GM12878 (cell line): Measurements from ENCODE around the gene GDA. TPM values are rescaled to one million over a fixed set of nuclear protein-coding genes. Genes with fewer than 3 reads are reported as not detected.

Source experiments
- ATAC-seq: fragments of 200-7000 bp; cut with Tn5 transposase; 3 replicates; pipeline ENCODE4 v1.9.1; 2020; ENCODE audit warnings: mild to moderate bottlenecking, moderate library complexity
- BruUV-seq: library from RNA; stranded (reverse); fragments of 400-500 nt; replicated peaks from 2 replicates; lab custom pipeline; 2021; lab: Mats Ljungman, UMichigan
- CTCF ChIA-PET: fragments of 300-600 bp; sonication (Branson Sonifier 250); formaldehyde crosslinking; extraction: SDS; loops from one replicate; lab custom pipeline; 2021; ENCODE audit warnings: inconsistent platforms; lab: Yijun Ruan, JAX
- POLR2A ChIA-PET: fragments of 350-600 bp; formaldehyde crosslinking; extraction: SDS; loops from one replicate; lab custom pipeline; 2021; ENCODE audit warnings: inconsistent platforms; lab: Charles Lee
- RAD21 ChIA-PET: fragments of 300-600 bp; sonication (Branson Sonifier 250); formaldehyde crosslinking; loops from one replicate; lab custom pipeline; 2023; ENCODE audit warnings: antibody characterized with exemption; ENCODE audit not compliant: unreplicated experiment; lab: Charles Lee
- SMC1A ChIA-PET: fragments of 300-600 bp; sonication (Branson Sonifier 250); formaldehyde crosslinking; loops from one replicate; lab custom pipeline; 2023; ENCODE audit not compliant: unreplicated experiment, uncharacterized antibody; lab: Charles Lee
- DNase-seq: peaks from one replicate; pipeline ENCODE4 v3.0.0-alpha.2; 2011; ENCODE audit warnings: low read depth, low spot score
- FAIRE-seq: peaks from 3 replicates; lab custom pipeline; 2011; peaks lifted over from hg19 to GRCh38; lab: Jason Lieb, UNC
- H2AFZ ChIP-seq: 2 replicates; pipeline ENCODE4 v1.6.0; 2011; ENCODE audit warnings: low read depth, low read length, control low read depth; ENCODE audit not compliant: control insufficient read depth
- H3K27ac ChIP-seq: 2 replicates; pipeline ENCODE4 v1.5.1; 2011; ENCODE audit warnings: control low read depth; ENCODE audit not compliant: control insufficient read depth, insufficient read depth
- H3K27me3 ChIP-seq, 2 experiments: replicated peaks in 1 of 2; 2 replicates each; pipeline versions ENCODE4 v1.6.0 to v1.6.1; 2011; ENCODE audit warnings: low read length in 1 of 2; ENCODE audit not compliant: control insufficient read depth in 2 of 2, insufficient read depth in 2 of 2
- H3K36me3 ChIP-seq, 2 experiments: 2 replicates each; pipeline ENCODE4 v1.5.1; 2011; ENCODE audit warnings: low read length in 1 of 2; ENCODE audit not compliant: control insufficient read depth in 2 of 2, insufficient read depth in 2 of 2
- H3K4me1 ChIP-seq: 2 replicates; pipeline ENCODE4 v1.6.1; 2011; ENCODE audit warnings: mild to moderate bottlenecking, low read length, moderate library complexity, mixed read lengths; ENCODE audit not compliant: control insufficient read depth, insufficient read depth
- H3K4me2 ChIP-seq: 2 replicates; pipeline ENCODE4 v1.6.0; 2011; ENCODE audit warnings: control low read depth; ENCODE audit not compliant: control insufficient read depth, insufficient read depth
- H3K4me3 ChIP-seq: fragments of 200-600 bp; sonication (generic); 2 replicates; pipeline ENCODE4 v1.5.1; 2016
- H3K79me2 ChIP-seq: 2 replicates; pipeline ENCODE4 v1.6.0; 2011; ENCODE audit warnings: low read length; ENCODE audit not compliant: control insufficient read depth, insufficient read depth
- H3K9ac ChIP-seq: 2 replicates; pipeline ENCODE4 v1.8.0; 2011; ENCODE audit warnings: low read length, control low read depth, mixed read lengths; ENCODE audit not compliant: control insufficient read depth, insufficient read depth
- H3K9me3 ChIP-seq: replicated peaks from 3 replicates; pipeline ENCODE4 v1.5.1; 2011; ENCODE audit warnings: mild to moderate bottlenecking, low read length; ENCODE audit not compliant: control insufficient read depth, insufficient read depth
- H4K20me1 ChIP-seq: 2 replicates; pipeline ENCODE4 v1.6.0; 2011; ENCODE audit not compliant: control insufficient read depth, insufficient read depth
- FOXK2 ChIP-seq: fragments of 450-650 bp; IDR thresholded peaks from 2 replicates; pipeline ENCODE4 v1.6.1; 2017; ENCODE audit warnings: mild to moderate bottlenecking, moderate library complexity
- NBN ChIP-seq: fragments of 450-650 bp; IDR thresholded peaks from 2 replicates; pipeline ENCODE4 v1.6.1; 2016
- RFX5 ChIP-seq: IDR thresholded peaks from 2 replicates; pipeline ENCODE4 v1.6.1; 2011; ENCODE audit warnings: low read depth, low read length, improper control_type of control experiment
- SREBF2 ChIP-seq: IDR thresholded peaks from 2 replicates; pipeline ENCODE4 v1.6.1; 2012; ENCODE audit warnings: mild to moderate bottlenecking, low read length
- WRNIP1 ChIP-seq: IDR thresholded peaks from 2 replicates; pipeline ENCODE4 v1.6.1; 2011; ENCODE audit warnings: low read depth, low read length, improper control_type of control experiment, borderline replicate concordance
- WGBS: methylation state at CpG from one replicate; pipeline ENCODE4 v1.1.6; 2016; ENCODE audit warnings: low lambda C conversion rate; ENCODE audit not compliant: insufficient replicate concordance, insufficient coverage; ENCODE audit errors: missing lambda C conversion rate; 5-methylcytosine and 5-hydroxymethylcytosine counted together
- in situ Hi-C: fragments of 300-500 bp; cut with MboI; formaldehyde crosslinking; loops from 9 replicates; pipeline ENCODE4 v1.14.3; 2018; ENCODE audit warnings: mixed read lengths
- intact Hi-C: fragments of 100-400 bp; cut with micrococcal nuclease; formaldehyde crosslinking; loops from one replicate; pipeline ENCODE4 v1.14.2; 2022; ENCODE audit not compliant: unreplicated experiment
- polyA plus RNA-seq, 11 experiments: library from polyadenylated mRNA; depleted of rRNA in 4 of 11; unstranded in 6 of 11; stranded (reverse) in 5 of 11; fragments of >200 nt; fragmentation: Nextera tagmentation in 4 of 11; fragmentation: Illumina TruSeq in 1 of 11; extraction: Ambion mirVana in 4 of 11; extraction: Trizol in 1 of 11; gene quantifications; 1 replicate in 1 of 11; 2 replicates in 10 of 11; pipeline versions ENCODE4 v1.2.1 to v1.2.3, GENCODE V29; 2011 to 2016; ENCODE audit warnings: inconsistent platforms in 2 of 11, missing spikeins in 2 of 11, low read depth in 1 of 11
- total RNA-seq, 4 experiments: library from RNA; depleted of rRNA in 3 of 4; stranded (reverse); fragments of >200 nt in 3 of 4; fragmentation: Illumina TruSeq in 1 of 4; extraction: Trizol in 1 of 4; gene quantifications; 2 replicates each; pipeline versions ENCODE4 v1.2.1 to v1.2.3, GENCODE V29; 2013 to 2021
- TF ChIP-seq, protein P1 (sequence below): fragments of 450-650 bp; IDR thresholded peaks from 2 replicates; pipeline ENCODE4 v1.6.1; 2017; ENCODE audit warnings: mild to moderate bottlenecking, moderate library complexity
- TF ChIP-seq, protein P2 (sequence below): fragments of 150-350 bp; IDR thresholded peaks from 2 replicates; pipeline ENCODE4 v1.6.1; 2016; ENCODE audit warnings: low read depth, low read length

The GDA gene
- total and polyA plus RNA-seq, 10 of the 15 experiments (the other 5 are each of a cell fraction or from before 2014, with no cell fraction given), result 0.19 to 17.9 (median 0.48) TPM; not detected in 2

DNA sequence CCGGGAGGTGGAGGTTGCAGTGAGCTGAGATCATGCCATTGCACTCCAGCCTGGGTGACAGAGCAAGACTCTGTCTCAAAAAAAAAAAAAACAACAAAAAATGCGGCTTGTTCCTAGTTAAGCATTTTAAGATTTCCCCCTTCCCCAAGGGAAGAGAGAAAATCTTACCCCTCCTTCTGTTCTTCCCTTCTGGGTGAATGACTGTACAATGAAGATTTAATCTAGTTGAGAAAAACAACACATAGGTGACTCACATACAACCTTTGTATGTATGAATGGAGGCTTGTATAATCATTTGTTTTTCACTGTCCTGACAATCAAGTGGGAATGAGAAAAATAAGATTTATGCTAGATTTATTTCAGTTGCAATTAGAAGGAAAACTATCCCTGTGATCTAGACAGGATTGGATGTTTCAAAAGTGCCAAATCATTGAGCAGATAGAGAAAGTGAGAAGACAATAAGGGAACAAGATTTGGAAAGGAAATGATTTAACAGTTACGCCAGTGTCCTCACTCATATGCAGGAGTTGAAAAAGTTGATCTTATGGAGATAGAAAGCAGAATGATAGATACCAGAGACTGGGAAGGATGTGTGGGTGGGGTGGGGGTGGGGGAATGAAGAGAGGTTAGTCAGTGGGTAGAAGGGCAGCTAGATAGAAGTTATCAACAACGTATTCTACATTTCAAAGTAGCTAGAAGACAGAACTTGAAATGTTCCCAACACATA is 16.7 kb downstream of the GDA start:
- in situ Hi-C loops, result no loop called here
- no TSS peak for BruUV-seq
- Histone ChIP-seq H4K20me1 (no peaks in the 10 kb centered on the region), H3K27ac (no peak overlapping the region), H3K4me3 (no peak overlapping the region), H3K4me1 (no peaks in the 10 kb centered on the region), H3K4me2 (no peak overlapping the region), H3K36me3 (no peaks in the 10 kb centered on the region), H3K9ac (no peak overlapping the region), H3K9me3 (no peaks in the 10 kb centered on the region), H3K27me3 (no peaks in the 10 kb centered on the region), H2AFZ (no peak overlapping the region), H3K79me2 (no peaks in the 10 kb centered on the region)
- CTCF ChIA-PET, result no interaction called here
- POLR2A ChIA-PET, result no interaction called here
- WGBS, result 25% methylated on average over 4 of the region's 4 CpGs
- SMC1A ChIA-PET, result no interaction called here
- intact Hi-C loops, result no loop called here
- TF ChIP-seq, protein P1, sequence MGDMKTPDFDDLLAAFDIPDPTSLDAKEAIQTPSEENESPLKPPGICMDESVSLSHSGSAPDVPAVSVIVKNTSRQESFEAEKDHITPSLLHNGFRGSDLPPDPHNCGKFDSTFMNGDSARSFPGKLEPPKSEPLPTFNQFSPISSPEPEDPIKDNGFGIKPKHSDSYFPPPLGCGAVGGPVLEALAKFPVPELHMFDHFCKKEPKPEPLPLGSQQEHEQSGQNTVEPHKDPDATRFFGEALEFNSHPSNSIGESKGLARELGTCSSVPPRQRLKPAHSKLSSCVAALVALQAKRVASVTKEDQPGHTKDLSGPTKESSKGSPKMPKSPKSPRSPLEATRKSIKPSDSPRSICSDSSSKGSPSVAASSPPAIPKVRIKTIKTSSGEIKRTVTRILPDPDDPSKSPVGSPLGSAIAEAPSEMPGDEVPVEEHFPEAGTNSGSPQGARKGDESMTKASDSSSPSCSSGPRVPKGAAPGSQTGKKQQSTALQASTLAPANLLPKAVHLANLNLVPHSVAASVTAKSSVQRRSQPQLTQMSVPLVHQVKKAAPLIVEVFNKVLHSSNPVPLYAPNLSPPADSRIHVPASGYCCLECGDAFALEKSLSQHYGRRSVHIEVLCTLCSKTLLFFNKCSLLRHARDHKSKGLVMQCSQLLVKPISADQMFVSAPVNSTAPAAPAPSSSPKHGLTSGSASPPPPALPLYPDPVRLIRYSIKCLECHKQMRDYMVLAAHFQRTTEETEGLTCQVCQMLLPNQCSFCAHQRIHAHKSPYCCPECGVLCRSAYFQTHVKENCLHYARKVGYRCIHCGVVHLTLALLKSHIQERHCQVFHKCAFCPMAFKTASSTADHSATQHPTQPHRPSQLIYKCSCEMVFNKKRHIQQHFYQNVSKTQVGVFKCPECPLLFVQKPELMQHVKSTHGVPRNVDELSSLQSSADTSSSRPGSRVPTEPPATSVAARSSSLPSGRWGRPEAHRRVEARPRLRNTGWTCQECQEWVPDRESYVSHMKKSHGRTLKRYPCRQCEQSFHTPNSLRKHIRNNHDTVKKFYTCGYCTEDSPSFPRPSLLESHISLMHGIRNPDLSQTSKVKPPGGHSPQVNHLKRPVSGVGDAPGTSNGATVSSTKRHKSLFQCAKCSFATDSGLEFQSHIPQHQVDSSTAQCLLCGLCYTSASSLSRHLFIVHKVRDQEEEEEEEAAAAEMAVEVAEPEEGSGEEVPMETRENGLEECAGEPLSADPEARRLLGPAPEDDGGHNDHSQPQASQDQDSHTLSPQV, result no peak
- TF ChIP-seq, protein P2, sequence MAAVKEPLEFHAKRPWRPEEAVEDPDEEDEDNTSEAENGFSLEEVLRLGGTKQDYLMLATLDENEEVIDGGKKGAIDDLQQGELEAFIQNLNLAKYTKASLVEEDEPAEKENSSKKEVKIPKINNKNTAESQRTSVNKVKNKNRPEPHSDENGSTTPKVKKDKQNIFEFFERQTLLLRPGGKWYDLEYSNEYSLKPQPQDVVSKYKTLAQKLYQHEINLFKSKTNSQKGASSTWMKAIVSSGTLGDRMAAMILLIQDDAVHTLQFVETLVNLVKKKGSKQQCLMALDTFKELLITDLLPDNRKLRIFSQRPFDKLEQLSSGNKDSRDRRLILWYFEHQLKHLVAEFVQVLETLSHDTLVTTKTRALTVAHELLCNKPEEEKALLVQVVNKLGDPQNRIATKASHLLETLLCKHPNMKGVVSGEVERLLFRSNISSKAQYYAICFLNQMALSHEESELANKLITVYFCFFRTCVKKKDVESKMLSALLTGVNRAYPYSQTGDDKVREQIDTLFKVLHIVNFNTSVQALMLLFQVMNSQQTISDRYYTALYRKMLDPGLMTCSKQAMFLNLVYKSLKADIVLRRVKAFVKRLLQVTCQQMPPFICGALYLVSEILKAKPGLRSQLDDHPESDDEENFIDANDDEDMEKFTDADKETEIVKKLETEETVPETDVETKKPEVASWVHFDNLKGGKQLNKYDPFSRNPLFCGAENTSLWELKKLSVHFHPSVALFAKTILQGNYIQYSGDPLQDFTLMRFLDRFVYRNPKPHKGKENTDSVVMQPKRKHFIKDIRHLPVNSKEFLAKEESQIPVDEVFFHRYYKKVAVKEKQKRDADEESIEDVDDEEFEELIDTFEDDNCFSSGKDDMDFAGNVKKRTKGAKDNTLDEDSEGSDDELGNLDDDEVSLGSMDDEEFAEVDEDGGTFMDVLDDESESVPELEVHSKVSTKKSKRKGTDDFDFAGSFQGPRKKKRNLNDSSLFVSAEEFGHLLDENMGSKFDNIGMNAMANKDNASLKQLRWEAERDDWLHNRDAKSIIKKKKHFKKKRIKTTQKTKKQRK, result no peak
- no peak for TF ChIP-seq FOXK2
- TF ChIP-seq RFX5, result no peak
- no peak for TF ChIP-seq NBN
- TF ChIP-seq SREBF2, result no peak
- no peak for TF ChIP-seq WRNIP1
- FAIRE-seq (no peak), ATAC-seq (no peak), DNase-seq (no peak)
- RAD21 ChIA-PET, result no interaction called here
